Mucosa of descending colon (tissue), 3 donors: ENCODE measurements around the gene TNFSF10. TPM values are rescaled to one million over a fixed set of nuclear protein-coding genes. Genes with fewer than 3 reads are reported as not detected.
A peak's percentile ranks its signal among the peaks of the same experiment; 100 is the strongest.
"Not testable (repeated sequence)": the region's sequence is repeated elsewhere in the genome, so short reads cannot be mapped to it uniquely, and the experiment has no call there.

Experiments
- ATAC-seq: fragments of 200-7000 bp; cut with Tn5 transposase; one replicate; pipeline ENCODE4 v1.9.1; 2020; ENCODE audit warnings: mild to moderate bottlenecking, moderate library complexity
- DNase-seq, 3 donors: peaks; one replicate each; pipeline ENCODE4 v3.0.0-alpha.2; 2020
- H3K36me3 ChIP-seq: fragments of 200-600 bp; one replicate; pipeline ENCODE4 v1.8.0; 2021; ENCODE audit warnings: low read depth, mild to moderate bottlenecking
- H3K4me1 ChIP-seq: fragments of 200-600 bp; one replicate; pipeline ENCODE4 v1.8.0; 2021; ENCODE audit warnings: low read depth, mild to moderate bottlenecking
- H3K4me3 ChIP-seq: fragments of 200-600 bp; one replicate; pipeline ENCODE4 v1.8.0; 2021; ENCODE audit warnings: mild to moderate bottlenecking
- H3K9me3 ChIP-seq: fragments of 200-600 bp; one replicate; pipeline ENCODE4 v1.8.0; 2021; ENCODE audit warnings: mild to moderate bottlenecking
- intact Hi-C, 2 donors: fragments of 100-400 bp; cut with DNase I in 1 of 2; cut with micrococcal nuclease in 1 of 2; formaldehyde crosslinking; loops; one replicate each; pipeline versions ENCODE4 v1.11.0 to v1.11.1; 2022; cut with DNase I, micrococcal nuclease
- long read RNA-seq, 2 donors: library from polyadenylated mRNA; unstranded; transcript quantifications; one replicate each; pipeline ENCODE4 v2.0.0, GENCODE V29; 2019 to 2021
- total RNA-seq, 3 donors: library from RNA; stranded (reverse); fragmentation: NEBNext Ultra II Directional in 2 of 3; extraction: Animal tissue kit (Norgen Biotek cat#: 25700) in 2 of 3; gene quantifications; one replicate each; pipeline versions ENCODE4 v1.2.1 to v1.2.4, GENCODE V29; 2021 to 2023
- TF ChIP-seq, protein P1 (sequence below): fragments of 200-600 bp; IDR thresholded peaks from one replicate; pipeline ENCODE4 v1.8.0; 2022; ENCODE audit warnings: antibody characterized with exemption, mild to moderate bottlenecking
- donor health status: DM: no; HTN: no; CAD: no; lungs with moderate emphysema.
- donor health status: DM: no; HTN: no; CAD: no.
- donor health status: DM: no; HTN: yes; CAD: no.

TNFSF10 gene
- total RNA-seq, result 100 to 1,000 TPM in 2 of 3 donors, 10 to 100 TPM in 1; 70.6 to 220 (median 129) TPM
- long read RNA-seq, donor 1, transcript TNFSF10-201 (5 exons, 1,953 nt), result major isoform, 62 of 66 reads
- long read RNA-seq, donor 1, partial matches to known transcripts, result 2 of 66 reads
- long read RNA-seq, donor 1, other reads (novel, unspliced or antisense), result 2 of 66 reads
- long read RNA-seq, donor 2, transcript TNFSF10-201 (5 exons, 1,953 nt), result major isoform, 68 of 97 reads
- long read RNA-seq, donor 2, partial matches to known transcripts, result 5 of 97 reads
- long read RNA-seq, donor 2, other reads (novel, unspliced or antisense), result 18 of 97 reads

DNA sequence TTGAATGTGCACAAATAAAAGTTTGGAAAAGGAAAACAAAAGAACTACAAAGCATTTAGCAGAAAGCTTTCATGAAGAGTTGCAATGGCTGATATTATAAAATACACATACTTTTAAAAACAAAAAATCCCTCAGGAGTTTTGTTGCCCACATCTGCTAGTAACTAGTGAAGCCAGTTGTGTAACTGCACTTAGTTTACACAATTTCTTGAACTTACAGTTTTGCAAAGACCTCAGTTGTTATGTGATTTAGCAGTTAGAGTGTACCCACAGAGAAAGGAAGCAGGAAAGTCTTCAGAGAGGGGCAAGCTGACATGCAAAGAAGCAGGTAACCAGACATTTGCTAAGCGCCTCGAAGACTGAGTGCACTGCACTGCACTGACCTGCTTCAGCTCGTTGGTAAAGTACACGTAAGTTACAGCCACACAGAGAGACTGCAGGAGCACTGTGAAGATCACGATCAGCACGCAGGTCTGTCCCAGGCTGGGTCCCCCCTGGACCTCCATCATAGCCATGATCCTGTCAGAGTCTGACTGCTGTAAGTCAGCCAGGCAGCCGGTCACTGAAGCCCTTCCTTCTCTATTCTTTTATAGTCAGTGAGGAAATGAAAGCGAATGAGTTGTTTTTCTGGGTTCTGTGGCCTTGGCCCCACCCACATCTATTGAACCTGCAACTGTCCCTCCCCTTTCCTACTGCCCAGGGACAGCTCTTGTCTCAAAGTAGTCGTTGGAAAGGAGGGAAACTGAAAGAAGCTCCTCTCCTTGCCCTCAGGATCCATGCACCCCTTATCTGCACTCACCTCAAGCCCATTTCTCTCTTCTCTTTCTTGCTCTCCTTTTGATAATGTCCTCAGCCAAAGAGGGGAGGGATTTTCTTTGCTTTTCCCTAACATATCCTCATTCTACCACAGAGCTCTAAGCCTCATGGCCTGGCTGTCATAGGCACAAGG lies at the start of gene TNFSF10:
TSS of gene TNFSF10 (minus strand) at position 560 of the 948 bp plus-strand sequence. CDS start at position 514, 46 bp downstream.
- ATAC-seq (peak; percentile 95), DNase-seq (peak; percentile 81 to 90 (median 83))
- H3K4me1 ChIP-seq, result peaks cover 18% of the 10 kb centered on the region
- TF ChIP-seq, protein P1, sequence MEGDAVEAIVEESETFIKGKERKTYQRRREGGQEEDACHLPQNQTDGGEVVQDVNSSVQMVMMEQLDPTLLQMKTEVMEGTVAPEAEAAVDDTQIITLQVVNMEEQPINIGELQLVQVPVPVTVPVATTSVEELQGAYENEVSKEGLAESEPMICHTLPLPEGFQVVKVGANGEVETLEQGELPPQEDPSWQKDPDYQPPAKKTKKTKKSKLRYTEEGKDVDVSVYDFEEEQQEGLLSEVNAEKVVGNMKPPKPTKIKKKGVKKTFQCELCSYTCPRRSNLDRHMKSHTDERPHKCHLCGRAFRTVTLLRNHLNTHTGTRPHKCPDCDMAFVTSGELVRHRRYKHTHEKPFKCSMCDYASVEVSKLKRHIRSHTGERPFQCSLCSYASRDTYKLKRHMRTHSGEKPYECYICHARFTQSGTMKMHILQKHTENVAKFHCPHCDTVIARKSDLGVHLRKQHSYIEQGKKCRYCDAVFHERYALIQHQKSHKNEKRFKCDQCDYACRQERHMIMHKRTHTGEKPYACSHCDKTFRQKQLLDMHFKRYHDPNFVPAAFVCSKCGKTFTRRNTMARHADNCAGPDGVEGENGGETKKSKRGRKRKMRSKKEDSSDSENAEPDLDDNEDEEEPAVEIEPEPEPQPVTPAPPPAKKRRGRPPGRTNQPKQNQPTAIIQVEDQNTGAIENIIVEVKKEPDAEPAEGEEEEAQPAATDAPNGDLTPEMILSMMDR, result no peak
- H3K36me3 ChIP-seq, result no peaks in the 10 kb centered on the region
- intact Hi-C loops, result no loop called here
- H3K4me3 ChIP-seq, result peak within 1 kb of the TSS; percentile 24
- no peaks in the 10 kb centered on the region for H3K9me3 ChIP-seq

DNA sequence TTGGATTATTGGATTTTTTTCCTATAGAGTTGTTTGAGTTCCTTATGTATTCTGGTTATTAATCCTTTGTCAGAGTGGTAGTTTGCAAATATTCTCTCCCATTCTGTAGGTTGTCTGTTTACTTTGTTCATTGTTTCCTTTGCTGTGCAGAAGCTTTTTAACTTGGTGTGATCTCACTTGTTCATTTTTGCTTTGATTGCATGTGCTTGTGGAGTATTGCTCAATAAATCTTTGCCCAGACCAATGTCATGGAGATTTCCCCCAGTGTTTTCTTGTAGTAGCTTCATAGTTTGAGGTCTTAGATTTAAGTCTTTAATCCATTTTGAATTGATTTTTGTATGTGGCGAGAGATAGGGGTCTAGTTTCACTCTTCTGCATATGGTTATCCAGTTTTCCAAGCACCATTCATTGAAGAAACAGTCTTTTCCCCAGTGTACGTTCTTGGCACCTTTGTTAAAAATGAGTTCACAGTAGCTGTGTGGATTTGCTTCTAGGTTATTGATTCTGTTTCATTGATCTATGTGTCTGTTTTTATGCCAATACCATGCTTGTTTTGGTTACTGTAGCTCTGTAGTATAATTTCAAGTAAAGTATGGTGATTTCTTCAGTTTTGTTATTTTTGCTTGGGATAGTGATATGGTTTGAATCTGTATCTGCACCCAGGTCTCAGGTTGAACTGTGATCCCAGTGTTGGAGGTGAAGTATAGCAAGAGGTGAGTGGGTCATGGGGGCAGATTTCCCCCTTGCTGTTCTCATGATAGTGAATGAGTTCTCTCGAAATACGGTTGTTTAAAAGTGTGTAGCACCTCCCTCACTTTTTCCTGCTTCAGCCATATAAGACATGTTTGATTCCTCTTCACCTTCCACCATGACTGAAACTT lies 46.1 kb upstream of the TNFSF10 start:
- peaks cover 4% of the 10 kb centered on the region for H3K9me3 ChIP-seq
- no peak for DNase-seq
- ATAC-seq, result no peak

DNA sequence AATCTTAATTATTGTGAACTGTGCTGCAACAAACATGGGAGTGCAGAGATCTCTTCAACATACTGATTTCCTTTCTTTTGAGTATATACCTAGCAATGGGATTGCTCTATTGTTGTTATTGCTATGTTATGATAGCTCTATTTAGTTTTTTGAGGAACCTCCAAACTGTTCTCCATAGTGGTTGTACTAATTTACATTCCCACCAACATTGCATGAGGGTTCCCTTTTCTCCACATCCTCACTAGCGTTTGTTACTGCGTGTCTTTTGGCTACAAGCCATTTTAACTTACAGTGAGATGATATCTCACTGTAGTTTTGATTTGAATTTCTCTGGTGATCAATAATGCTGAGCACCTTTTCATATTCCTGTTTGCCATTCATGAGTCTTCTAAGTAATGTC lies 45.5 kb upstream of the TNFSF10 start:
- Histone ChIP-seq H3K4me3 (no peak overlapping the region), H3K4me1 (peaks cover 10% of the 10 kb centered on the region), H3K36me3 (no peaks in the 10 kb centered on the region), H3K9me3 (peaks cover 4% of the 10 kb centered on the region)
- TF ChIP-seq, protein P1, result no peak
- DNase-seq (no peak), ATAC-seq (no peak)
- intact Hi-C loops, result no loop called here

More for the DNA sequence above, 46.1 kb upstream of the TNFSF10 start:
- Histone ChIP-seq H3K4me1 (peaks cover 4% of the 10 kb centered on the region), H3K4me3 (no peak overlapping the region), H3K36me3 (no peaks in the 10 kb centered on the region)
- TF ChIP-seq, protein P1, result no peak
- intact Hi-C loops, result no loop called here

DNA sequence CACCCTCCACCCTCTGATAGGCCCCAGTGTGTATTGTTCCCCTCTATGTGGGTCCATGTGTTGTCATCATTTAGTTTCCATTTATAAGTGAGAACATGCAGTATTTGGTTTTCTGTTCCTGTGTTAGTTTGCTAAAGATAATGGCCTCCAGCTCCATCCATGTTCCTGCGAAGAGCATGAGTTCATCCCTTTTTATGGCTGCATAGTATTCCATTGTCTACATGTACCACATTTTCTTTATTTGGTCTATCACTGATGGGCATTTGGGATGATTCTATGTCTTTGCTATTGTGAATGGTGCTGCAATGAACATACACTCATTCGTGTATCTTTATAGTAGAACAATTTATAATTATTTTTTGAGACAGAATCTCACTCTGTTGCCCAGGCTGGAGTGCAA lies 43.6 kb upstream of the TNFSF10 start:
- H3K36me3 ChIP-seq, ATAC-seq, H3K9me3 ChIP-seq, intact Hi-C loops, H3K4me3 ChIP-seq, DNase-seq: not testable (repeated sequence)
- peaks cover 25% of the 10 kb centered on the region for H3K4me1 ChIP-seq

DNA sequence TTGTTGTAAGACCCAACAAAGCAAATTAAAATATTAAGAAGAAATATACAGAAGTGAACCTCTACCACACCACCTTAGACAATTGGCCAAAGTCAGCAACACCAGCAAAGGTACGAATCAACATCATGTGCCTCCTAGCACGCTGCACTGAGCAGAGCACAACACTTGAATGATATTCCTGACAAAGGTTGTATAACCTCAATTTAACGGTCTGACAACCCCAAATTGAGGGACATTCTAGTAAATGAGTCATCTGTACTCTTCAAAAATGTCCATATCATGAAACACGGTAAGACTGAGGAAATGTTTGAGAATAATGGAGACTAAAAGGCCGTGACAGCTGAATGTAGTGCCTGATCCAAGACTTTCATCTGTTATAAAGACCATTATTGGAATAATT lies 41.3 kb upstream of the TNFSF10 start:
- Histone ChIP-seq H3K9me3 (no peaks in the 10 kb centered on the region), H3K36me3 (no peaks in the 10 kb centered on the region), H3K4me3 (no peak overlapping the region), H3K4me1 (peaks cover 29% of the 10 kb centered on the region)
- intact Hi-C loops, result no loop called here
- no peak for ATAC-seq
- TF ChIP-seq, protein P1, result no peak
- no peak for DNase-seq
